CD1c-positive myeloid dendritic cell (primary cell): ENCODE measurements around the gene TMPRSS9.

Experiments used
- DNase-seq: peaks from one replicate; pipeline ENCODE4 v3.0.0-alpha.2; 2016; ENCODE audit errors: extremely low spot score

The TMPRSS9 gene

GRCh38 chr19:2423071-2423914, 63.2 kb downstream of the TMPRSS9 start:
- DNase-seq, result no peak

- no peak for DNase-seq
These were observed 64.0 kb downstream of the TMPRSS9 start for GRCh38 chr19:2423915-2424685.

GRCh38 chr19:2424686-2425621, 64.9 kb downstream of the TMPRSS9 start:
- no peak for DNase-seq

GRCh38 chr19:2425622-2426581, 65.8 kb downstream of the TMPRSS9 start:
- no peak for DNase-seq

GRCh38 chr19:2426611-2427428, 66.8 kb downstream of the TMPRSS9 start:
- peak; percentile 16 for DNase-seq

- peak; percentile 99 for DNase-seq
These were observed 67.6 kb downstream of the TMPRSS9 start, which contains the start of gene TIMM13 for GRCh38 chr19:2427429-2428320. TSS of gene TIMM13 (minus strand) at chr19:2427586. CDS start at chr19:2427533, 53 bp downstream.

- no peak for DNase-seq
These were observed 68.2 kb downstream of the TMPRSS9 start for GRCh38 chr19:2428321-2428690.

GRCh38 chr19:2428756-2429711, 69.0 kb downstream of the TMPRSS9 start:
- DNase-seq, result no peak

GRCh38 chr19:2429917-2430535, 70.0 kb downstream of the TMPRSS9 start:
- no peak for DNase-seq

GRCh38 chr19:2431318-2432055, 71.4 kb downstream of the TMPRSS9 start:
- no peak for DNase-seq

GRCh38 chr19:2432131-2432848, 72.2 kb downstream of the TMPRSS9 start:
- no peak for DNase-seq

GRCh38 chr19:2433854-2434253, 73.8 kb downstream of the TMPRSS9 start:
- DNase-seq, result no peak

- no peak for DNase-seq
These were observed 74.2 kb downstream of the TMPRSS9 start for GRCh38 chr19:2434267-2434666.

GRCh38 chr19:2434721-2435265, 74.7 kb downstream of the TMPRSS9 start:
- DNase-seq, result no peak

GRCh38 chr19:2436384-2436783, 76.3 kb downstream of the TMPRSS9 start:
- no peak for DNase-seq
